HL-60 (cell line): ENCODE measurements around the gene URGCP.

Experiments
- POLR2AphosphoS5 ChIP-seq: IDR thresholded peaks from 2 replicates; pipeline ENCODE4 v1.6.1; 2012; ENCODE audit warnings: low read depth
- TF ChIP-seq, protein P1 (sequence below): IDR thresholded peaks from one replicate; pipeline ENCODE4 v1.5.1; 2011; ENCODE audit warnings: low read length, control low read depth, inconsistent platforms; ENCODE audit not compliant: insufficient read depth

DNA sequence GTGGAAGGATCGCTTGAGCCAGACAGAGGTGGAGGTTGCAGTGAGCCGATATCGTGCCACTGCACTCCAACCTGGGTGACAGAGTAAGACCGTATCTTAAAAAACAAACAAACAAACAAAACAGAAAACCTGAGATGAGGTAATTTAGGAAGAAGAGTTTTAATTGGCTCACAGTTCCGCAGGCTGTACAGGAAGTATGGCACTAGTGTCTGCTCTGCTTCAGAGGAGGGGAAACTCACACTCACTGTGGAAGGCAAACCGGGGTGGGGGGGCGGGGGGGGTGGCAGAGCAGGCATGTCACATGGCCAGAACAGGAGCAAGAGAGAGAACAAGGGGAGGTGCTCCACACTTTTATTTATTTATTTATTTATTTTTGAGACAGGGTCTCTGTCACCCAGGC, 24.9 kb upstream of the URGCP start:
- TF ChIP-seq, protein P1, sequence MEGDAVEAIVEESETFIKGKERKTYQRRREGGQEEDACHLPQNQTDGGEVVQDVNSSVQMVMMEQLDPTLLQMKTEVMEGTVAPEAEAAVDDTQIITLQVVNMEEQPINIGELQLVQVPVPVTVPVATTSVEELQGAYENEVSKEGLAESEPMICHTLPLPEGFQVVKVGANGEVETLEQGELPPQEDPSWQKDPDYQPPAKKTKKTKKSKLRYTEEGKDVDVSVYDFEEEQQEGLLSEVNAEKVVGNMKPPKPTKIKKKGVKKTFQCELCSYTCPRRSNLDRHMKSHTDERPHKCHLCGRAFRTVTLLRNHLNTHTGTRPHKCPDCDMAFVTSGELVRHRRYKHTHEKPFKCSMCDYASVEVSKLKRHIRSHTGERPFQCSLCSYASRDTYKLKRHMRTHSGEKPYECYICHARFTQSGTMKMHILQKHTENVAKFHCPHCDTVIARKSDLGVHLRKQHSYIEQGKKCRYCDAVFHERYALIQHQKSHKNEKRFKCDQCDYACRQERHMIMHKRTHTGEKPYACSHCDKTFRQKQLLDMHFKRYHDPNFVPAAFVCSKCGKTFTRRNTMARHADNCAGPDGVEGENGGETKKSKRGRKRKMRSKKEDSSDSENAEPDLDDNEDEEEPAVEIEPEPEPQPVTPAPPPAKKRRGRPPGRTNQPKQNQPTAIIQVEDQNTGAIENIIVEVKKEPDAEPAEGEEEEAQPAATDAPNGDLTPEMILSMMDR: no peak
- no peak for TF ChIP-seq POLR2AphosphoS5
